ENCODE results near the gene CCL5. TPM values are rescaled to one million over a fixed set of nuclear protein-coding genes. Genes with fewer than 3 reads are reported as not detected.
"Not testable (repeated sequence)": the region's sequence is repeated elsewhere in the genome, so short reads cannot be mapped to it uniquely, and the experiment has no call there.

Gene CCL5
- total and polyA plus RNA-seq, 2 experiments from 2014 or later = 1.1 to 1.4 TPM

GRCh38 chr17:35900280-35900679, 20.1 kb upstream of the CCL5 start:
- Histone ChIP-seq H3K36me3 (replicated peaks; ENCODE audit: insufficient read depth, low read depth) (no peaks in the 10 kb centered on the region), H3K4me2 (peak overlapping the region; percentile 36), H3K4me3 (no peak overlapping the region), H3K9me2 (replicated peaks; ENCODE audit: insufficient read depth) (no peaks in the 10 kb centered on the region), H3K4me1 (ENCODE audit: insufficient read depth) (peaks cover 8% of the 10 kb centered on the region), H3K79me2 (no peaks in the 10 kb centered on the region), H3K27me3 (no peaks in the 10 kb centered on the region), H2AFZ (no peak overlapping the region), H3K9me3 (ENCODE audit: low read depth) (no peaks in the 10 kb centered on the region), H4K20me1 (ENCODE audit: insufficient read depth, poor library complexity, severe bottlenecking) (no peaks in the 10 kb centered on the region), H3K27ac (peak overlapping the region; percentile 43)
- DNase-seq (ENCODE audit: low spot score) = no peak
- TF ChIP-seq EZH2phosphoT487 (IDR thresholded peaks at IDR 0.05; ENCODE audit: low read depth, severe bottlenecking, unreplicated experiment) (no peak), EZH2 (IDR thresholded peaks at IDR 0.05; ENCODE audit: borderline replicate concordance) (no peak), CTCF (IDR thresholded peaks at IDR 0.05; ENCODE audit: poor library complexity) (no peak)
- 77% methylated on average over 5 of the region's 5 CpGs for WGBS (ENCODE audit: low lambda C conversion rate, missing lambda C conversion rate)

GRCh38 chr17:35898283-35899070, 18.3 kb upstream of the CCL5 start:
- TF ChIP-seq CTCF (IDR thresholded peaks at IDR 0.05; ENCODE audit: poor library complexity) = no peak
- TF ChIP-seq EZH2phosphoT487 (IDR thresholded peaks at IDR 0.05; ENCODE audit: low read depth, severe bottlenecking, unreplicated experiment) = no peak
- no peak for TF ChIP-seq EZH2 (IDR thresholded peaks at IDR 0.05; ENCODE audit: borderline replicate concordance)
- H2AFZ ChIP-seq = no peak overlapping the region
- peaks cover 8% of the 10 kb centered on the region for H3K4me1 ChIP-seq (ENCODE audit: insufficient read depth)
- H3K79me2 ChIP-seq = no peaks in the 10 kb centered on the region
- H4K20me1 ChIP-seq (ENCODE audit: insufficient read depth, poor library complexity, severe bottlenecking) = no peaks in the 10 kb centered on the region
- H3K36me3 ChIP-seq (replicated peaks; ENCODE audit: insufficient read depth, low read depth) = no peaks in the 10 kb centered on the region
- no peaks in the 10 kb centered on the region for H3K9me2 ChIP-seq (replicated peaks; ENCODE audit: insufficient read depth)
- H3K4me2 ChIP-seq = no peak overlapping the region
- H3K9me3 ChIP-seq (ENCODE audit: low read depth) = no peaks in the 10 kb centered on the region
- no peak for DNase-seq (ENCODE audit: low spot score)
- 86% methylated on average over 6 of the region's 6 CpGs for WGBS (ENCODE audit: low lambda C conversion rate, missing lambda C conversion rate)
- no peaks in the 10 kb centered on the region for H3K27me3 ChIP-seq
- no peak overlapping the region for H3K27ac ChIP-seq
- no peak overlapping the region for H3K4me3 ChIP-seq

GRCh38 chr17:35897772-35898171, 17.6 kb upstream of the CCL5 start:
- H3K79me2 ChIP-seq; H3K9me2 ChIP-seq (replicated peaks; ENCODE audit: insufficient read depth); H3K9me3 ChIP-seq (ENCODE audit: low read depth); H3K4me2 ChIP-seq; H3K36me3 ChIP-seq (replicated peaks; ENCODE audit: insufficient read depth, low read depth); H4K20me1 ChIP-seq (ENCODE audit: insufficient read depth, poor library complexity, severe bottlenecking); H3K27ac ChIP-seq; H3K4me3 ChIP-seq; H3K4me1 ChIP-seq (ENCODE audit: insufficient read depth); H3K27me3 ChIP-seq; DNase-seq (ENCODE audit: low spot score); H2AFZ ChIP-seq: not testable (repeated sequence)
- 96% methylated on average over 7 of the region's 7 CpGs for WGBS (ENCODE audit: low lambda C conversion rate, missing lambda C conversion rate)

- Histone ChIP-seq H3K4me2 (no peak overlapping the region), H4K20me1 (ENCODE audit: insufficient read depth, poor library complexity, severe bottlenecking) (no peaks in the 10 kb centered on the region)
- WGBS (ENCODE audit: low lambda C conversion rate, missing lambda C conversion rate) = 93% methylated on average over 14 of the region's 14 CpGs
Observed at GRCh38 chr17:35895636-35896587, 15.8 kb upstream of the CCL5 start.

More at GRCh38 chr17:35895636-35896587, 15.8 kb upstream of the CCL5 start:
- Histone ChIP-seq H3K27me3 (no peaks in the 10 kb centered on the region), H3K36me3 (replicated peaks; ENCODE audit: insufficient read depth, low read depth) (no peaks in the 10 kb centered on the region), H3K9me2 (replicated peaks; ENCODE audit: insufficient read depth) (no peaks in the 10 kb centered on the region), H3K27ac (no peak overlapping the region), H3K4me3 (no peak overlapping the region), H3K4me1 (ENCODE audit: insufficient read depth) (peaks cover 8% of the 10 kb centered on the region), H2AFZ (no peak overlapping the region), H3K9me3 (ENCODE audit: low read depth) (no peaks in the 10 kb centered on the region), H3K79me2 (no peaks in the 10 kb centered on the region)
- no peak for DNase-seq (ENCODE audit: low spot score)
- TF ChIP-seq EZH2phosphoT487 (IDR thresholded peaks at IDR 0.05; ENCODE audit: low read depth, severe bottlenecking, unreplicated experiment) (no peak), CTCF (IDR thresholded peaks at IDR 0.05; ENCODE audit: poor library complexity) (no peak), EZH2 (IDR thresholded peaks at IDR 0.05; ENCODE audit: borderline replicate concordance) (no peak)

Measured in hepatocyte (in vitro differentiated cells).